ENCODE results near the gene TTYH3.
"Not testable (repeated sequence)": the region's sequence is repeated elsewhere in the genome, so short reads cannot be mapped to it uniquely, and the experiment has no call there.

The TTYH3 gene

DNA sequence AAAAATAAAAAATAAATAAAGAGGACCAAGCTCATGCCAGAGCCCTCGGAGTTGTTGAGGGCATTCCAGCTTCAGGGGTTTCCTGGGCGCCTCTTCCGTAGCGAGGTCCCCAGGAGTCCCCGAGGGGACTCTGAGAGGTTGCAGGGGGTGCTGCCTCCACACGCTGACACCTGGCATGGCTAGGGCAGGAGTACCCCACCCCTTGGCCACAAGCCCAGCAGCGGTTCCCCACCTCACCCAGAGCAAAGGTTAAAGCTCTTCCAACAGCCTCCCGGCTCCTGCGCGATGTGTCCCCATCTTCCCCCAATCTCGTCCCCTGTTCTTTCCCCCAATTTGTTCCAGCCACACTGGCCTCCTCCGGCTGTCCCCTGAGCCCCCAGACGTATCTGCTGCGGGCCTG lies 60.8 kb downstream of the TTYH3 start:
- no peak for TF ChIP-seq FOXP2 (optimal IDR thresholded peaks at IDR 0.05; ENCODE audit: control extremely low read depth, extremely low read length, insufficient read depth)
- no peak for TF ChIP-seq EZH2 (IDR thresholded peaks at IDR 0.05)
- TF ChIP-seq POLR2AphosphoS5 (IDR thresholded peaks at IDR 0.05; ENCODE audit: borderline replicate concordance, low read depth, low read length), result no peak
- Histone ChIP-seq H3K27ac (no peak overlapping the region), H3K4me3 (no peak overlapping the region), H3K9me3 (ENCODE audit: low read depth, low read length) (no peaks in the 10 kb centered on the region), H3K9ac (ENCODE audit: insufficient read length) (no peak overlapping the region), H3K36me3 (ENCODE audit: insufficient read depth, low read length) (no peaks in the 10 kb centered on the region)
- no peak for DNase-seq (ENCODE audit: low read depth, low spot score)

DNA sequence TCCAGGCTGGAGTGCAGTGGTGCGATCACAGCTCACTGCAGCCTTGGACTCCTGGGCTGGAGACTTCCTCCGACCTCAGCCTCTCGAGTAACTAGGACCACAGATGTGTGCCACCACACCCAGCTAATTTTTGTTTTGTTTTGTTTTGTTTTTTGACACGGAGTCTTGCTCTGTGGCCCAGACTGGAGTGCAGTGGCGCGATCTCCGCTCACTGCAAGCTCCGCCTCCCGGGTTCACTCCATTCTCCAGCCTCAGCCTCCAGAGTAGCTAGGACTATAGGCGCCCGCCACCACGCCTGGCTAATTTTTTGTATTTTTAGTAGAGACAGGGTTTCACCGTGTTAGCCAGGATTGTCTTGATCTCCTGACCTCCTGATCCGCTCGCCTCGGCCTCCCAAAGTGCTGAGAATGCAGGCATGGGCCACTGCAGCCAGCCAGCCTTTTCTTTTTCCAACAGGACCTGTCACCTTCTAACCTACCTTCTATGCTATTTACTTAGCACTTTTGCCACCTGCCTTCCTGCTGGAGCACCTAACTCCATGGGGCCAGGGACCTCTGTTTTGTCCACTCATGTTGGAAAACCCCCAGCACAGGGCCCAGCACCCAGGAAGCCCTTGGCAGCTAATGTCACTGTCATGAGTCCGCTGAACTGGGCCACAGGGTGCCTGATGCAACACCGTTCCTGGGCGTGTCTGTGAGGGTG lies 61.8 kb downstream of the TTYH3 start:
- DNase-seq (ENCODE audit: low read depth, low spot score); H3K36me3 ChIP-seq (ENCODE audit: insufficient read depth, low read length); H3K27ac ChIP-seq; H3K9ac ChIP-seq (ENCODE audit: insufficient read length); H3K9me3 ChIP-seq (ENCODE audit: low read depth, low read length); H3K4me3 ChIP-seq: not testable (repeated sequence)

DNA sequence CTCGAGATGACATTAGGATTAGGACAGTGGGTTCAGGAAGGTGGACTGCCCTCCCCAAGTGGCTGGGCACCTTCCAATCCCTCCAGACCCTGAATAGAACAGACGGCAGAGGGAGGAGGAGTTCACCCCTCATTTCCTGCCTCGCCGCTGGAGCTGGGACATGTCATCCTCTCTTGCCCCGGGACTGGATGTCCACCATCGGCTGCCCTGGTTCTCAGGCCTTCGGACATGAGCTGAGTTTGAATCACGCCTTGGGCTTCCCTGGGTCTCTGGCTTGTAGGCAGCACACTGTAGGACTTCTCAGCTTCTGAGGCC lies 62.3 kb downstream of the TTYH3 start:
- not testable (repeated sequence) for H3K36me3 ChIP-seq (ENCODE audit: insufficient read depth, low read length); H3K9me3 ChIP-seq (ENCODE audit: low read depth, low read length); H3K4me3 ChIP-seq; DNase-seq (ENCODE audit: low read depth, low spot score); H3K9ac ChIP-seq (ENCODE audit: insufficient read length); H3K27ac ChIP-seq

DNA sequence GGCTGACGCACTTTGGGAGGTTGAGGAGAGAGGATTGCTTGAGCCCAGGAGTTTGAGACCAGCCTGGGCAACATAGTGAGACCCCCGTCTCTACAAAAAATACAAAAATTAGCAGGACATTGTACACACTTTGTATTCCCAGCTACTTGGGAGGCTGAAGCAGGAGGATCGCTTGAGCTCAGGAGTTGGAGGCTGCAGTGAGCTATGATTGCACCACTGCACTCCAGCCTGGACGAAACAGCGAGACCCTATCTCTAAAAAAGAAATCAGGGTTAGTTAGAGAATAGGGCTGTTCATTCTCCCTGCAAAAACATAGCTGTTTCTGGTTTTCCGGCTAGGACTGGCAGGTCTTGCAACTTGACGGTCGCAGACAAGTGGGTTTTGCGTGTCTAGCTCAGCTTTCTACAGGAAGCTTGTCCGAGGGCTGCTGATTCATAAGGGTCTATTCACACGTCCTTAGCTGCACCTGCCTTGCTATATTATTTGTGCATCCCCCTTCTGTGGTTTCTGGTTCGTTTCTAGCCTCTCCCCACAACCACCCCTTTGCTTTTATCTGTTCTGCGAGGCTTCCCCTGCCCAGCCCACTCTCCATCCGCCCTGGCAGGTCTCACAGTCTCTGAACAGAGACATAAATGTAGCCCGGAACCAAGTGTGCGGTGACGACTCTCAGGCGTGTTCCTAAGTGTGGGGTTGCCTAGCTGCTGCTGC lies 66.9 kb downstream of the TTYH3 start:
- no peaks in the 10 kb centered on the region for H3K9me3 ChIP-seq (ENCODE audit: low read depth, low read length)
- H3K4me3 ChIP-seq, result no peak overlapping the region
- TF ChIP-seq EZH2 (IDR thresholded peaks at IDR 0.05), result no peak
- no peak for TF ChIP-seq FOXP2 (optimal IDR thresholded peaks at IDR 0.05; ENCODE audit: control extremely low read depth, extremely low read length, insufficient read depth)
- TF ChIP-seq POLR2AphosphoS5 (IDR thresholded peaks at IDR 0.05; ENCODE audit: borderline replicate concordance, low read depth, low read length), result no peak
- no peaks in the 10 kb centered on the region for H3K36me3 ChIP-seq (ENCODE audit: insufficient read depth, low read length)
- no peak overlapping the region for H3K27ac ChIP-seq
- H3K9ac ChIP-seq (ENCODE audit: insufficient read length), result no peak overlapping the region
- no peak for DNase-seq (ENCODE audit: low read depth, low spot score)

DNA sequence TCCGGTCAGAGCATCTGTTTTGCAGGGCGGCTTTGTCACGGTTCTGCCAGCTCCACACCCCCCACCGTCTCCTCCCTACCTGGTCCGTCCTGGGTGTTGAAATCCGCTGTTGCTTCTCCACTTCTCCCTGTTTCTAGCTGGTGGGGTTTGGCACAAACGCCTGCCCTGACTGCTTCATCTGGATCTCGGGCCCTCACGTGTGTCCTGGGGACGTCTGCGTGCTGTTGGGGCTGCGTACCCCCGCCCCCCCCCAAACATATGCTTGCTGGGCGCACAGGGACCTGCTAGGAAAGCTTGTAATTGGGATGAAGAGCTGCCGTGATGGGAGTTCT lies 67.5 kb downstream of the TTYH3 start:
- Histone ChIP-seq H3K27ac (no peak overlapping the region), H3K9me3 (ENCODE audit: low read depth, low read length) (no peaks in the 10 kb centered on the region), H3K4me3 (no peak overlapping the region), H3K9ac (ENCODE audit: insufficient read length) (no peak overlapping the region), H3K36me3 (ENCODE audit: insufficient read depth, low read length) (no peaks in the 10 kb centered on the region)
- DNase-seq (ENCODE audit: low read depth, low spot score), result no peak
- TF ChIP-seq EZH2 (IDR thresholded peaks at IDR 0.05), result no peak
- no peak for TF ChIP-seq POLR2AphosphoS5 (IDR thresholded peaks at IDR 0.05; ENCODE audit: borderline replicate concordance, low read depth, low read length)

DNA sequence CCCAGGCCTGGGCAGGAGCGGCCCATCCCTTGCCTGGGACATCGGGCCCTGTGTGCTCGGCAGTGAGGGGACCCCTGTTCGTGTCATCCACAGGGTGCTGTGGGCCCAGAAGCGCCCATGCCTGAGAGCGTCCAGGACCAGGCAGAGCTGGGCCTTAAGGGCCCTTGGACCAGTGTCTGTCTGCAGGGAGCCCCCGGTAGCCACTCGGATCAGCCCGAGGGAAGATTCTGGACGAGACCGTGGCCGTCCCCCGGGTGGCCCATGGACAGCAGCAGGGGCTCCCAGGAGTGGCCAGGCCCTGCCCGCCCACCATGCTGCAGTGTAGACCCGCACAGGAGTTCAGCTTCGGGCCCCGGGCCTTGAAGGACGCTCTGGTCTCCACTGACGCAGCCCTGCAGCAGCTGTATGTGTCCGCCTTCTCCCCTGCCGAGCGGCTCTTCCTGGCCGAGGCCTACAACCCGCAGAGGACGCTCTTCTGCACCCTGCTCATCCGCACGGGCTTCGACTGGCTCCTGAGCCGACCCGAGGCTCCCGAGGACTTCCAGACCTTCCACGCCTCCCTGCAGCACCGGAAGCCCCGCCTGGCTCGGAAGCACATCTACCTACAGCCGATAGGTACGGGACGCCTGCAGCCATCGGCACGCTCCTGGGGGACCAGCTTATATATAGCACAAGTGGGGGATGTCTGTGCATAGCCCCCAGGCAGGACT lies 68.5 kb downstream of the TTYH3 start:
- no peak overlapping the region for H3K9ac ChIP-seq (ENCODE audit: insufficient read length)

DNA sequence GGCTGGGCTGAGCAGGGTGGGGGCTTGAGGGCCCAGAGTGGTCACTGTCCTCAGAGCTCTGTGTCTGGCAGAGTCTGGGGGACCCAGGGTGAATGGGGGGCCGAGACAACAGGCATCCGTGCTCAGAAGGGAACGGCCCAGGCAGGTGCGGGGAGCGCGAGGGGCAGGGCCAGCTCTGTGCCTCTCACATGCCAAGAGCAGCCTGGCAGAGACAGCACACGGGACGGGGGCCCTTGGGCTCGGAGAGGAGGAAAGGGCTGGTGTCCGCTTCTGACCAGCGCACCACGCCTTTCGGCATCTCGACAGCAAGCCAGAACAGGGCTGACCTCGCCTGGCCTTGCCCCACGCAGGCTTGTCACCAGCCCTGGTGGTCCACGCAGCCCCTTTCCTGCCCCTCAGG lies 69.6 kb downstream of the TTYH3 start:
- Histone ChIP-seq H3K27ac (no peak overlapping the region), H3K4me3 (no peak overlapping the region), H3K9me3 (ENCODE audit: low read depth, low read length) (no peaks in the 10 kb centered on the region), H3K9ac (ENCODE audit: insufficient read length) (no peak overlapping the region), H3K36me3 (ENCODE audit: insufficient read depth, low read length) (no peaks in the 10 kb centered on the region)
- no peak for DNase-seq (ENCODE audit: low read depth, low spot score)
- no peak for TF ChIP-seq EZH2 (IDR thresholded peaks at IDR 0.05)
- no peak for TF ChIP-seq FOXP2 (optimal IDR thresholded peaks at IDR 0.05; ENCODE audit: control extremely low read depth, extremely low read length, insufficient read depth)
- TF ChIP-seq POLR2AphosphoS5 (IDR thresholded peaks at IDR 0.05; ENCODE audit: borderline replicate concordance, low read depth, low read length), result no peak

More for the DNA sequence above, 68.5 kb downstream of the TTYH3 start:
- Histone ChIP-seq H3K9me3 (ENCODE audit: low read depth, low read length) (no peaks in the 10 kb centered on the region), H3K27ac (no peak overlapping the region), H3K4me3 (no peak overlapping the region), H3K36me3 (ENCODE audit: insufficient read depth, low read length) (no peaks in the 10 kb centered on the region)
- no peak for TF ChIP-seq EZH2 (IDR thresholded peaks at IDR 0.05)
- TF ChIP-seq POLR2AphosphoS5 (IDR thresholded peaks at IDR 0.05; ENCODE audit: borderline replicate concordance, low read depth, low read length), result no peak
- no peak for TF ChIP-seq FOXP2 (optimal IDR thresholded peaks at IDR 0.05; ENCODE audit: control extremely low read depth, extremely low read length, insufficient read depth)
- no peak for DNase-seq (ENCODE audit: low read depth, low spot score)

DNA sequence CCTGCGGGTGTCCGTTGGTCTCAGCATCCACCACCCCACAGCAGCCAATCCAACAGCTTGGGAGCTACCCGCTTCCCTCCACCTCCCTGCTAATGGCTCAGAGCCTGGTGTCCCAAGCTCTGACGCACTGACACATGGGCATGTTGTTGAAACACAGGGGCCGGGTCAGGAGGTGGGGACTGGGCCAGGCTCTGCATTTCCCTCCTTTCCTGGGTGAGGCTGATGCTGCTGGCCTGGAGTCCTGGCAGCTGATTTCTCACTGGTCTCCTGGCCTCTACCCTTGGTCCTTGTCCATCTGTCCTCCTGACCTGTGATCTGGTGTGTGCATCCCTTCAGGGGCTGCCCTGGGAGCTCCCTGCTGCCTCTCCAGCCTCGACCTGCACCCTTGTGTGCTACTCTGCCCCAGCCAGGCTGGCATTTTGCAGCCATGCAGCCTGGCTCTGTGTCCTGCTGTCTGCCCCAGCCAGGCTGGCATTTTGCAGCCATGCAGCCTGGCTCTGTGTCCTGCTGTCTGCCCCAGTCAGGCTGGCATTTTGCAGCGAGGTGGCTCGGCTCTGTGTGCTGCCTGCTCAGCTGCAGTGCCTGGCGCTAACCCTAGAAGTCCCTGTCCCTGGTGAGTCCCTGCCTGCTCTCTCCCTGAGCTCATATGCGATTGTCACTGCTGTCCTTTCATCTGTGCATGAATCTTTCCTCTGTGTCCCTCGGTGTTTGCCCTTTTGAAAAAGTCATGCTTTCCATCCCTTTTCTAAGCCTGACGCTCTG lies 70.2 kb downstream of the TTYH3 start:
- H3K9ac ChIP-seq (ENCODE audit: insufficient read length), result no peak overlapping the region
- no peak for TF ChIP-seq EZH2 (IDR thresholded peaks at IDR 0.05)
- TF ChIP-seq POLR2AphosphoS5 (IDR thresholded peaks at IDR 0.05; ENCODE audit: borderline replicate concordance, low read depth, low read length), result no peak
- TF ChIP-seq FOXP2 (optimal IDR thresholded peaks at IDR 0.05; ENCODE audit: control extremely low read depth, extremely low read length, insufficient read depth), result no peak
- DNase-seq (ENCODE audit: low read depth, low spot score), result no peak

More for the DNA sequence above, 70.2 kb downstream of the TTYH3 start:
- Histone ChIP-seq H3K36me3 (ENCODE audit: insufficient read depth, low read length) (no peaks in the 10 kb centered on the region), H3K4me3 (no peak overlapping the region), H3K27ac (no peak overlapping the region), H3K9me3 (ENCODE audit: low read depth, low read length) (no peaks in the 10 kb centered on the region)

Data from SK-N-MC (cell line).